Measurements from ENCODE around the gene PTDSS2. TPM values are rescaled to one million over a fixed set of nuclear protein-coding genes. Genes with fewer than 3 reads are reported as not detected.
A peak's percentile ranks its signal among the peaks of the same experiment; 100 is the strongest.

Gene PTDSS2
- total and polyA plus RNA-seq, 2 of the 13 experiments (the other 11 are each of a cell fraction or from before 2014, with no cell fraction given), result 21.7 to 26.4 TPM

DNA sequence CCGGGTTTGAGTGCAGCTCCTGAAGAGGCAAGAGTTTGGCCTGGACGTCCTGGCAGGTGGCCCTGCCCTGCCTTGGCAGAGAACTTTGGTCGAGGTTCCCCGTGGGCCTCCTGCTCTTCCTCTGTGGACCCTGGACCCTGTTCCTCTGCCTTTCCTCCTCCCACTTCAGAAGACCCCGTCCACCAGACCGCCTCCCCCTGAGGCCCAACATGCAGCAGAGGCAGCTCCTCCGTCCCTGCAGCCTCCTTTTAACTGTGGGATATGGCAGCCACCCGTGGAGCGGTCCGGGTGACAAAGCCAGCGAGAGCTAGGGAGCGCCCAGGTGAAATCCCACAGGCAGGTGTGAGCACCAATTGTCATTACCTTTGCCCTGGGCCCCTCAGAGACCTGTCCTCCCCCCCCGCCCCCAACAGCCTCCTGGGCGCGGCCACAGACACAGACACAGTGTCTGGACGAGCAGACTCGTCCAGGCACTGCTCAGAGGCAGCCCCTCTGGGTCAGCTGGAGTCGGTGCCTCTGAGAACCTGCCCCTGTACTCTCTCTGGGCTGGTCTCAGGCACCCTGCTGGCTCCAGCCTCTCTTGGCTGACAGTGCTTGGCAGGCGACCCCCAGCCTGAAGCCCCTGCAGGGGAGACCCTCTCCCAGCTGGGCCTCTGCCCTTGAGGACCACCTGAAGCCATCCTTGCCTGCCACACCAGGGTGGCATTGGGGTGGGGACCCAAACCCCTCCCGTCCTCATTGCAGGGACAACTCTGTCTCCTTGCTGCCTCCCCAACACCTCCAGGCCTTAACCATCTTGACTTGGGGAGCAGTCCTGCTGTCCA lies 4.1 kb upstream of the PTDSS2 start (continued):
- TF ChIP-seq CEBPB (IDR thresholded peaks at IDR 0.05; ENCODE audit: borderline replicate concordance, low read depth, low read length), result no peak
- peak; percentile 49; the same call in 1 of the 2 replicates for TF ChIP-seq HOXA3 (CRISPR knock-in tag; IDR thresholded peaks at IDR 0.05)
- TF ChIP-seq, protein P1, sequence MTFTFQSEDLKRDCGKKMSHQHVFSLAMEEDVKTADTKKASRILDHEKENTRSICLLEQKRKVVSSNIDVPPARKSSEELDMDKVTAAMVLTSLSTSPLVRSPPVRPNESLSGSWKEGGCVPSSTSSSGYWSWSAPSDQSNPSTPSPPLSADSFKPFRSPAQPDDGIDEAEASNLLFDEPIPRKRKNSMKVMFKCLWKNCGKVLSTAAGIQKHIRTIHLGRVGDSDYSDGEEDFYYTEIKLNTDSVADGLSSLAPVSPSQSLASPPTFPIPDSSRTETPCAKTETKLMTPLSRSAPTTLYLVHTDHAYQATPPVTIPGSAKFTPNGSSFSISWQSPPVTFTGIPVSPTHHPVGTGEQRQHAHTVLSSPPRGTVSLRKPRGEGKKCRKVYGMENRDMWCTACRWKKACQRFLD (CRISPR knock-in tag; IDR thresholded peaks at IDR 0.05; ENCODE audit: borderline replicate concordance), result no peak
- no peak for TF ChIP-seq ZNF724P (CRISPR knock-in tag; IDR thresholded peaks at IDR 0.05; ENCODE audit: borderline replicate concordance)
- TF ChIP-seq EP300 (IDR thresholded peaks at IDR 0.05; ENCODE audit: low read depth in 2 of 2, low read length in 2 of 2), result peak in 1 of 2 experiments; percentile 48; a peak in 2 of 4 replicates
- no peak for TF ChIP-seq EP300 (CRISPR knock-in tag; IDR thresholded peaks at IDR 0.05; ENCODE audit: borderline replicate concordance)
- TF ChIP-seq, protein P2, sequence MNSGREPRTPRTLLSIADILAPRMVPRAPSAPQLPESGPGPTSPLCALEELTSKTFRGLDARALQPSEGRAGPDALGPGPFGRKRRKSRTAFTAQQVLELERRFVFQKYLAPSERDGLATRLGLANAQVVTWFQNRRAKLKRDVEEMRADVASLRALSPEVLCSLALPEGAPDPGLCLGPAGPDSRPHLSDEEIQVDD (CRISPR knock-in tag; IDR thresholded peaks at IDR 0.05; ENCODE audit: borderline replicate concordance), result no peak
- TF ChIP-seq ZNF160 (CRISPR knock-in tag; IDR thresholded peaks at IDR 0.05), result no peak
- no peak for TF ChIP-seq GTF3A (CRISPR knock-in tag; conservative IDR thresholded peaks at IDR 0.05)
- TF ChIP-seq HMG20B (CRISPR knock-in tag; conservative IDR thresholded peaks at IDR 0.05), result no peak
- TF ChIP-seq GATAD2A (CRISPR knock-in tag; IDR thresholded peaks at IDR 0.05), result peak; percentile 80
- TF ChIP-seq ZNF180 (CRISPR knock-in tag; IDR thresholded peaks at IDR 0.05; ENCODE audit: borderline replicate concordance, low read depth), result no peak
- TF ChIP-seq SP2 (CRISPR knock-in tag; IDR thresholded peaks at IDR 0.05), result no peak
- TF ChIP-seq ZNF556 (CRISPR knock-in tag; IDR thresholded peaks at IDR 0.05; ENCODE audit: borderline replicate concordance), result no peak
- TF ChIP-seq ZNF788 (CRISPR knock-in tag; IDR thresholded peaks at IDR 0.05; ENCODE audit: borderline replicate concordance), result no peak
- TF ChIP-seq HIVEP1 (CRISPR knock-in tag; IDR thresholded peaks at IDR 0.05), result peak; percentile 49; the same call in 1 of the 2 replicates
- TF ChIP-seq HOXD1 (CRISPR knock-in tag; IDR thresholded peaks at IDR 0.05), result no peak
- peak; percentile 92 for TF ChIP-seq MTA1 (CRISPR knock-in tag; IDR thresholded peaks at IDR 0.05; ENCODE audit: borderline replicate concordance)
- TF ChIP-seq, protein P3, sequence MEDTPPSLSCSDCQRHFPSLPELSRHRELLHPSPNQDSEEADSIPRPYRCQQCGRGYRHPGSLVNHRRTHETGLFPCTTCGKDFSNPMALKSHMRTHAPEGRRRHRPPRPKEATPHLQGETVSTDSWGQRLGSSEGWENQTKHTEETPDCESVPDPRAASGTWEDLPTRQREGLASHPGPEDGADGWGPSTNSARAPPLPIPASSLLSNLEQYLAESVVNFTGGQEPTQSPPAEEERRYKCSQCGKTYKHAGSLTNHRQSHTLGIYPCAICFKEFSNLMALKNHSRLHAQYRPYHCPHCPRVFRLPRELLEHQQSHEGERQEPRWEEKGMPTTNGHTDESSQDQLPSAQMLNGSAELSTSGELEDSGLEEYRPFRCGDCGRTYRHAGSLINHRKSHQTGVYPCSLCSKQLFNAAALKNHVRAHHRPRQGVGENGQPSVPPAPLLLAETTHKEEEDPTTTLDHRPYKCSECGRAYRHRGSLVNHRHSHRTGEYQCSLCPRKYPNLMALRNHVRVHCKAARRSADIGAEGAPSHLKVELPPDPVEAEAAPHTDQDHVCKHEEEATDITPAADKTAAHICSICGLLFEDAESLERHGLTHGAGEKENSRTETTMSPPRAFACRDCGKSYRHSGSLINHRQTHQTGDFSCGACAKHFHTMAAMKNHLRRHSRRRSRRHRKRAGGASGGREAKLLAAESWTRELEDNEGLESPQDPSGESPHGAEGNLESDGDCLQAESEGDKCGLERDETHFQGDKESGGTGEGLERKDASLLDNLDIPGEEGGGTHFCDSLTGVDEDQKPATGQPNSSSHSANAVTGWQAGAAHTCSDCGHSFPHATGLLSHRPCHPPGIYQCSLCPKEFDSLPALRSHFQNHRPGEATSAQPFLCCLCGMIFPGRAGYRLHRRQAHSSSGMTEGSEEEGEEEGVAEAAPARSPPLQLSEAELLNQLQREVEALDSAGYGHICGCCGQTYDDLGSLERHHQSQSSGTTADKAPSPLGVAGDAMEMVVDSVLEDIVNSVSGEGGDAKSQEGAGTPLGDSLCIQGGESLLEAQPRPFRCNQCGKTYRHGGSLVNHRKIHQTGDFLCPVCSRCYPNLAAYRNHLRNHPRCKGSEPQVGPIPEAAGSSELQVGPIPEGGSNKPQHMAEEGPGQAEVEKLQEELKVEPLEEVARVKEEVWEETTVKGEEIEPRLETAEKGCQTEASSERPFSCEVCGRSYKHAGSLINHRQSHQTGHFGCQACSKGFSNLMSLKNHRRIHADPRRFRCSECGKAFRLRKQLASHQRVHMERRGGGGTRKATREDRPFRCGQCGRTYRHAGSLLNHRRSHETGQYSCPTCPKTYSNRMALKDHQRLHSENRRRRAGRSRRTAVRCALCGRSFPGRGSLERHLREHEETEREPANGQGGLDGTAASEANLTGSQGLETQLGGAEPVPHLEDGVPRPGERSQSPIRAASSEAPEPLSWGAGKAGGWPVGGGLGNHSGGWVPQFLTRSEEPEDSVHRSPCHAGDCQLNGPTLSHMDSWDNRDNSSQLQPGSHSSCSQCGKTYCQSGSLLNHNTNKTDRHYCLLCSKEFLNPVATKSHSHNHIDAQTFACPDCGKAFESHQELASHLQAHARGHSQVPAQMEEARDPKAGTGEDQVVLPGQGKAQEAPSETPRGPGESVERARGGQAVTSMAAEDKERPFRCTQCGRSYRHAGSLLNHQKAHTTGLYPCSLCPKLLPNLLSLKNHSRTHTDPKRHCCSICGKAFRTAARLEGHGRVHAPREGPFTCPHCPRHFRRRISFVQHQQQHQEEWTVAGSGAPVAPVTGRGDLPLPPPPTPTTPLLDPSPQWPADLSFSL (CRISPR knock-in tag; IDR thresholded peaks at IDR 0.05), result no peak
- TF ChIP-seq ZNF354B (CRISPR knock-in tag; IDR thresholded peaks at IDR 0.05), result no peak
- TF ChIP-seq ZNF10 (CRISPR knock-in tag; IDR thresholded peaks at IDR 0.05; ENCODE audit: borderline replicate concordance, low read depth), result no peak
- no peak; the same call in 1 of the 2 replicates for TF ChIP-seq ZNF83 (CRISPR knock-in tag; IDR thresholded peaks at IDR 0.05; ENCODE audit: borderline replicate concordance)
- 0 out of 2 replicates have a peak, but pooled peaks have one; percentile 19 for TF ChIP-seq ZNF263 (CRISPR knock-in tag; IDR thresholded peaks at IDR 0.05)
